ENCODE measurements around the gene KIFBP.
"Not testable (repeated sequence)": the region's sequence is repeated elsewhere in the genome, so short reads cannot be mapped to it uniquely, and the experiment has no call there.

The KIFBP gene

GRCh38 chr10:69005704-69006485, 17.3 kb downstream of the KIFBP start:
- no peak for DNase-seq

GRCh38 chr10:69007260-69007659, 18.7 kb downstream of the KIFBP start:
- DNase-seq: no peak

GRCh38 chr10:69009360-69009759, 20.8 kb downstream of the KIFBP start:
- no peak for DNase-seq

- no peak for DNase-seq
These were observed 21.6 kb downstream of the KIFBP start for GRCh38 chr10:69010151-69010640.

GRCh38 chr10:69012778-69013177, 24.2 kb downstream of the KIFBP start:
- DNase-seq: not testable (repeated sequence)

GRCh38 chr10:69014171-69014570, 25.6 kb downstream of the KIFBP start:
- no peak for DNase-seq

- no peak for DNase-seq
These were observed 30.0 kb downstream of the KIFBP start for GRCh38 chr10:69018613-69019012.

- DNase-seq: no peak
These were observed 34.0 kb downstream of the KIFBP start for GRCh38 chr10:69022611-69023010.

GRCh38 chr10:69025370-69025896, 36.8 kb downstream of the KIFBP start:
- DNase-seq: no peak

- DNase-seq: no peak
These were observed 44.7 kb downstream of the KIFBP start for GRCh38 chr10:69033256-69033655.

- DNase-seq: no peak
These were observed 48.9 kb downstream of the KIFBP start for GRCh38 chr10:69037489-69037888.

GRCh38 chr10:69040904-69041303, 52.3 kb downstream of the KIFBP start:
- not testable (repeated sequence) for DNase-seq

GRCh38 chr10:69042417-69042816, 53.8 kb downstream of the KIFBP start:
- DNase-seq: no peak

- DNase-seq: no peak
These were observed 54.2 kb downstream of the KIFBP start for GRCh38 chr10:69042838-69043237.

- DNase-seq: no peak
These were observed 55.4 kb downstream of the KIFBP start for GRCh38 chr10:69043931-69044531.

GRCh38 chr10:69044546-69044945, 55.9 kb downstream of the KIFBP start:
- no peak for DNase-seq

- DNase-seq: no peak
These were observed 57.1 kb downstream of the KIFBP start for GRCh38 chr10:69045441-69046300.

GRCh38 chr10:69047111-69047832, 58.7 kb downstream of the KIFBP start:
- DNase-seq: no peak

GRCh38 chr10:69048103-69048502, 59.5 kb downstream of the KIFBP start:
- DNase-seq: no peak

GRCh38 chr10:69049566-69049961, 61.0 kb downstream of the KIFBP start:
- no peak for DNase-seq

- no peak for DNase-seq
These were observed 62.7 kb downstream of the KIFBP start for GRCh38 chr10:69051303-69051702.

GRCh38 chr10:69051710-69052487, 63.3 kb downstream of the KIFBP start:
- DNase-seq: no peak
